ENCODE measurements around the gene ZCCHC4.
"Not testable (repeated sequence)": the region's sequence is repeated elsewhere in the genome, so short reads cannot be mapped to it uniquely, and the experiment has no call there.

The ZCCHC4 gene

GRCh38 chr4:25367877-25368276 lies 55.3 kb downstream of the ZCCHC4 start:
- TF ChIP-seq JUND (IDR thresholded peaks at IDR 0.05; ENCODE audit: low read depth) = no peak
- in situ Hi-C loops (cut with HindIII; ENCODE audit: low pct_unique_long_range_greater_than_20kb, low sequenced_read_pairs) = no loop called here

GRCh38 chr4:25368315-25368714 lies 55.7 kb downstream of the ZCCHC4 start:
- no peak for TF ChIP-seq JUND (IDR thresholded peaks at IDR 0.05; ENCODE audit: low read depth)
- in situ Hi-C loops (cut with HindIII; ENCODE audit: low pct_unique_long_range_greater_than_20kb, low sequenced_read_pairs) = no loop called here
- no peak for DNase-seq (ENCODE audit: low read depth in 1 of 2, low spot score in 1 of 2)

More at GRCh38 chr4:25367877-25368276, 55.3 kb downstream of the ZCCHC4 start:
- DNase-seq (ENCODE audit: low read depth in 1 of 2, low spot score in 1 of 2) = no peak

- in situ Hi-C loops (cut with HindIII; ENCODE audit: low pct_unique_long_range_greater_than_20kb, low sequenced_read_pairs) = no loop called here
- no peak for DNase-seq (ENCODE audit: low read depth in 1 of 2, low spot score in 1 of 2)
- TF ChIP-seq JUND (IDR thresholded peaks at IDR 0.05; ENCODE audit: low read depth) = no peak
These were observed 57.7 kb downstream of the ZCCHC4 start for GRCh38 chr4:25370242-25370641.

GRCh38 chr4:25372549-25372948 lies 60.0 kb downstream of the ZCCHC4 start:
- in situ Hi-C loops (cut with HindIII; ENCODE audit: low pct_unique_long_range_greater_than_20kb, low sequenced_read_pairs); DNase-seq (ENCODE audit: low read depth in 1 of 2, low spot score in 1 of 2): not testable (repeated sequence)

GRCh38 chr4:25376754-25377571 lies 64.4 kb downstream of the ZCCHC4 start, which contains the start of gene ANAPC4:
TSS of gene ANAPC4 (plus strand) at chr4:25377263. CDS start at chr4:25377428, 165 bp downstream.
- peak; percentile 77 to 94 for DNase-seq (ENCODE audit: low read depth in 1 of 2, low spot score in 1 of 2)
- in situ Hi-C loops (cut with HindIII; ENCODE audit: low pct_unique_long_range_greater_than_20kb, low sequenced_read_pairs) = no loop called here
- TF ChIP-seq JUND (IDR thresholded peaks at IDR 0.05; ENCODE audit: low read depth) = no peak

GRCh38 chr4:25377572-25378436 lies 65.2 kb downstream of the ZCCHC4 start:
- no peak for TF ChIP-seq JUND (IDR thresholded peaks at IDR 0.05; ENCODE audit: low read depth)
- in situ Hi-C loops (cut with HindIII; ENCODE audit: low pct_unique_long_range_greater_than_20kb, low sequenced_read_pairs) = no loop called here
- DNase-seq (ENCODE audit: low read depth in 1 of 2, low spot score in 1 of 2) = no peak

GRCh38 chr4:25378437-25378743 lies 65.8 kb downstream of the ZCCHC4 start:
- TF ChIP-seq JUND (IDR thresholded peaks at IDR 0.05; ENCODE audit: low read depth) = no peak
- in situ Hi-C loops (cut with HindIII; ENCODE audit: low pct_unique_long_range_greater_than_20kb, low sequenced_read_pairs) = no loop called here

GRCh38 chr4:25379591-25379990 lies 67.0 kb downstream of the ZCCHC4 start:
- TF ChIP-seq JUND (IDR thresholded peaks at IDR 0.05; ENCODE audit: low read depth) = no peak
- no peak for DNase-seq (ENCODE audit: low read depth in 1 of 2, low spot score in 1 of 2)
- in situ Hi-C loops (cut with HindIII; ENCODE audit: low pct_unique_long_range_greater_than_20kb, low sequenced_read_pairs) = no loop called here

More at GRCh38 chr4:25378437-25378743, 65.8 kb downstream of the ZCCHC4 start:
- no peak for DNase-seq (ENCODE audit: low read depth in 1 of 2, low spot score in 1 of 2)

GRCh38 chr4:25383647-25384046 lies 71.1 kb downstream of the ZCCHC4 start:
- DNase-seq (ENCODE audit: low read depth in 1 of 2, low spot score in 1 of 2) = no peak
- no peak for TF ChIP-seq JUND (IDR thresholded peaks at IDR 0.05; ENCODE audit: low read depth)
- in situ Hi-C loops (cut with HindIII; ENCODE audit: low pct_unique_long_range_greater_than_20kb, low sequenced_read_pairs) = no loop called here

- TF ChIP-seq JUND (IDR thresholded peaks at IDR 0.05; ENCODE audit: low read depth) = no peak
- DNase-seq (ENCODE audit: low read depth in 1 of 2, low spot score in 1 of 2) = no peak
- in situ Hi-C loops (cut with HindIII; ENCODE audit: low pct_unique_long_range_greater_than_20kb, low sequenced_read_pairs) = no loop called here
These were observed 74.4 kb downstream of the ZCCHC4 start for GRCh38 chr4:25386926-25387325.

- no peak for TF ChIP-seq JUND (IDR thresholded peaks at IDR 0.05; ENCODE audit: low read depth)
- no peak for DNase-seq (ENCODE audit: low read depth in 1 of 2, low spot score in 1 of 2)
- in situ Hi-C loops (cut with HindIII; ENCODE audit: low pct_unique_long_range_greater_than_20kb, low sequenced_read_pairs) = no loop called here
These were observed 84.7 kb downstream of the ZCCHC4 start for GRCh38 chr4:25397305-25397704.

GRCh38 chr4:25399510-25399909 lies 86.9 kb downstream of the ZCCHC4 start:
- no peak for TF ChIP-seq JUND (IDR thresholded peaks at IDR 0.05; ENCODE audit: low read depth)
- no peak for DNase-seq (ENCODE audit: low read depth in 1 of 2, low spot score in 1 of 2)

GRCh38 chr4:25401066-25401465 lies 88.5 kb downstream of the ZCCHC4 start:
- TF ChIP-seq JUND (IDR thresholded peaks at IDR 0.05; ENCODE audit: low read depth) = no peak
- peak; percentile 21 to 40 for DNase-seq (ENCODE audit: low read depth in 1 of 2, low spot score in 1 of 2)
- in situ Hi-C loops (cut with HindIII; ENCODE audit: low pct_unique_long_range_greater_than_20kb, low sequenced_read_pairs) = no loop called here

More at GRCh38 chr4:25399510-25399909, 86.9 kb downstream of the ZCCHC4 start:
- in situ Hi-C loops (cut with HindIII; ENCODE audit: low pct_unique_long_range_greater_than_20kb, low sequenced_read_pairs) = no loop called here

Data from T47D (cell line).